Measurements from ENCODE around the gene RBM41.
"Not testable (repeated sequence)": the region's sequence is repeated elsewhere in the genome, so short reads cannot be mapped to it uniquely, and the experiment has no call there.

Gene RBM41

GRCh38 chrX:107118322-107119147, at the start of gene RBM41:
Gene RBM41 (minus strand): TSS chrX:107118822. CDS start chrX:107118773, 49 bp downstream.
- DNase-seq (ENCODE audit: low read depth) = peak; percentile 80

DNA sequence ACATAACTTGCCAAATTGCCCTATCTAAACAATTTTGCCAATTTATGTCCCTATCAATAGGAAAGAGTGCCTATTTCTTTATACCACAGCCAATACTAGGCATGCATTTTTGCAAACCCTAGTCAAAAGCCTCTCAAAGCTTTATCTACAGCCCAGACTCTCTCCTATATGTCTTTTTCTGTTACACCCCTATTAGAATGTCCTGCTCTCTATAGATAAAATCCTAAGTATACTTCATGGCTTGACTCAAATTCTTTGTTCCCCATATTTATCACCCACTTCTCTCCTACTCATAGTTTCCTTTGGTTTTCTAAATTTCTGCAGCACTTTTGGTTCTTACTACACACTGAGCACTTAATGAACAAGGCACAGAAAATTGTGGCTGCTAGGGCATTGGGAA, 49.6 kb upstream of the RBM41 start:
- no peak for DNase-seq (ENCODE audit: low read depth)

- no peak for DNase-seq (ENCODE audit: low read depth)
Measured at GRCh38 chrX:107167163-107167921, 48.7 kb upstream of the RBM41 start.

DNA sequence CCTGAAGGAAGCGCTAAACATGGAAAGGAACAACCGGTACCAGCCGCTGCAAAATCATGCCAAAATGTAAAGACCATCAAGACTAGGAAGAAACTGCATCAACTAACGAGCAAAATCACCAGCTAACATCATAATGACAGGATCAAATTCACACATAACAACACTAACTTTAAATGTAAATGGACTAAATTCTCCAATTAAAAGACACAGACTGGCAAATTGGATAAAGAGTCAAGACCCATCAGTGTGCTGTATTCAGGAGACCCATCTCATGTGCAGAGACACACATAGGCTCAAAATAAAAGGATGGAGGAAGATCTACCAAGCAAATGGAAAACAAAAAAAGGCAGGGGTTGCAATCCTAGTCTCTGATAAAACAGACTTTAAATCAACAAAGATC, 39.0 kb upstream of the RBM41 start:
- DNase-seq (ENCODE audit: low read depth) = not testable (repeated sequence)

DNA sequence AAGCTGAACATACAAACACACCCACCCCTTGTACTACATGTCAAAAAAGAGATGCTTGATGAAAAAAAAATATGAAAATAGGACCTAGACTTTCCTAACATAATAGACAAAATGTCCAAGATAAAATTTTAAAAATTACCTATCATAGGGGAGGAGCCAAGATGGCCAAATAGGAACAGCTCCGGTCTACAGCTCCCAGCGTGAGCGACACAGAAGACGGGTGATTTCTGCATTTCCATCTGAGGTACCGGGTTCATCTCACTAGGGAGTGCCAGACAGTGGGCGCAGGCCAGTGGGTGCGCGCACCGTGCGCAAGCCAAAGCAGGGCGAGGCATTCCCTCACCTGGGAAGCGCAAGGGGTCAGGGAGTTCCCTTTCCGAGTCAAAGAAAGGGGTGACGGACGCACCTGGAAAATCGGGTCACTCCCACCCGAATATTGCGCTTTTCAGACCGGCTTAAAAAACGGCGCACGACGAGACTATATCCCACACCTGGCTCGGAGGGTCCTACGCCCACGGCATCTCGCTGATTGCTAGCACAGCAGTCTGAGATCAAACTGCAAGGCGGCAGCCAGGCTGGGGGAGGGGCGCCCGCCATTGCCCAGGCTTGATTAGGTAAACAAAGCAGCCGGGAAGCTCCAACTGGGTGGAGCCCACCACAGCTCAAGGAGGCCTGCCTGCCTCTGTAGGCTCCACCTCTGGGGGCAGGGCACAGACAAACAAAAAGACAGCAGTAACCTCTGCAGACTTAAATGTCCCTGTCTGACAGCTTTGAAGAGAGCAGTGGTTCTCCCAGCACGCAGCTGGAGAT, 37.2 kb upstream of the RBM41 start:
- not testable (repeated sequence) for DNase-seq (ENCODE audit: low read depth)

DNA sequence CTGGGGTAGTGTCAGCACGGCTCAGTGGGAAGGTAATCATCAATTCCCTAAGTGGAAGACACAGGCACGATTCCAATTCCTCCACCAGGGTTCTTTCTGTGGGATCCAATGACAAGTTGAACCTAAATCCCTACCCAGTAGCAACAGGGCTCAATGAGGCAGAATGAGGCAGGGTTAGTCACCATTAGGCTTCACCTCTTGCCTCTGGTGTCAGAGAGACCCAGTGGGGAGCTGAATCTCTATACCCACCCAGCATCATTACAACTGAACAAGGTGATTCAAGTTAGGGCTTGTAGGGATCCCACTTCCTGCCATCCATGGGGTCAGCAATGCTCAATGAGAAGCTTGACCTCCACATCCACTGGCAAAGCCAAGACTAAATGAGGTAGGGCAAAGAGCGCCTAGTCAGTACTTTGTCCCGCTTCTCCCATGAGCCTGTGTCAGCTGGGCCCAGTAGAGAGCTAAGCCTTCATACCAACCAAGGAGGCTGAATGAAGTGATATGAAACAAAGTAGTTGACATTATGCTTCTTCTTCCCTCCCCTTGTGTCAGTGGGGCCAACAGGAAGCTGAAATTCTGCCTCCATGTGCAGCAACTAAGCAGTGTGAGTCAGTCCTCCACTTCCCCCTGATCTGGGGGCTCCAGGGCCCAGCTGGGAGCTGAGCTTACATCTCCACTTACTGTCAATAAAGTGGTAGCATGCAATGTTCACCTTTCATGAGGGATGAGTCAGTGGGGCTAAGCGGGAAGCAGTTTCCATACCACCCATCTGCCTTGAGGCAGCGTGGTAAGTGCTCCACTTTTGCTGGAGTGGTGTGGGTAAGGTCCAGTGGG, 36.4 kb upstream of the RBM41 start:
- DNase-seq (ENCODE audit: low read depth) = peak; percentile 45

GRCh38 chrX:107153005-107153404, 34.4 kb upstream of the RBM41 start:
- DNase-seq (ENCODE audit: low read depth) = no peak

- peak; percentile 42 for DNase-seq (ENCODE audit: low read depth)
Measured at GRCh38 chrX:107146670-107147069, 28.0 kb upstream of the RBM41 start.

DNA sequence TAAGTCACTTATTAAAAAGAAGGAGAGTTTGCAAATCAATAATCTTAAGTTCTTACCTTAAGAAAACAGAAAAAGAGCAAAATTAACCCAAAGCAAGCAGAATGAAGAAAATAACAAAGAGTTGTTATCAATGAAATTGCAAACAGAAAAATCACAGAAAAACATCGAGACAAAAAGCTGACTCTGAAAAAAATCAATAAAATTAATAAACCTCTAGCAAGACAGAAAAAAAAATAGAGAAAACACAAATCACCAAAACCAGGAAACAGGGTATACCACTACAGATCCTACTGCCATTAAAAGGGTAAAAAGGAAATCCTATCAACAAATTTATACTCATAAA, 17.3 kb upstream of the RBM41 start:
- no peak for DNase-seq (ENCODE audit: low read depth)

- DNase-seq (ENCODE audit: low read depth) = peak; percentile 77
Measured at GRCh38 chrX:107135049-107135964, 16.7 kb upstream of the RBM41 start.

- DNase-seq (ENCODE audit: low read depth) = no peak
Measured at GRCh38 chrX:107123750-107124149, 5.1 kb upstream of the RBM41 start.

DNA sequence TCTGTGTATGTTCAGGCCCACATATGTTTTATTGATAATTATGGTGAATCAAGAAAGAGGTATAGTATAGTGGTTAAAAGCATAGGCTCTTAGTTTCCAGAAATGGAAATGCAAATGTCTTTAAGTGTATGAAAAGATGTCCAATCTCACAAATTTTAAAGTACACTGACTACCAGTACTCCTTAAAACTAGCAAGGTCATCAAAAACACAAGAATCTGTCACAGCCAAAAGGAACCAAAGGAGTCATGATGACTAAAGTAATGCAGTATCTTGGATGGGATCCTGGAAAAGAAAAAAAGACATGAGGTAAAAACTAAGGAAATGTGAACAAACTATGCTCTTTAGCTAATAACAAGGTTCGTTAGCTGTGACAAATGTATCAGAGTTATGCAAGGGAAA, 661 bp upstream of the RBM41 start:
- no peak for DNase-seq (ENCODE audit: low read depth)

DNA sequence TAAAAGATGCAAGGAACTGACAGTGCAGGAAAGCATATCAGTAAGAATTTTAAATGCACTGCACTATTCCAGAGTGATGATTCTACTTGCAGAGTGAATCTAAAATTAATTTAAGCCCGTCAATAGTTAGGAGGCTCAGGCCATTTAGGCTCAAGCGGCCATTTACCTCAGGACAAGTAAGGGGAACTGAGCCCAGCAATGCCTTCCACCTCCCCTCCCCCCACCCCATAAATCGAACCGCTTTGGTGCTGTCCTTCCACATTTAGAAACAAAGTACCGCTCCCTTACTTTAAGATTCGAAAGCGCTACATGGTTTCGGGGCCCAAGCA, 665 bp downstream of the RBM41 start:
- DNase-seq (ENCODE audit: low read depth) = peak; percentile 4

DNA sequence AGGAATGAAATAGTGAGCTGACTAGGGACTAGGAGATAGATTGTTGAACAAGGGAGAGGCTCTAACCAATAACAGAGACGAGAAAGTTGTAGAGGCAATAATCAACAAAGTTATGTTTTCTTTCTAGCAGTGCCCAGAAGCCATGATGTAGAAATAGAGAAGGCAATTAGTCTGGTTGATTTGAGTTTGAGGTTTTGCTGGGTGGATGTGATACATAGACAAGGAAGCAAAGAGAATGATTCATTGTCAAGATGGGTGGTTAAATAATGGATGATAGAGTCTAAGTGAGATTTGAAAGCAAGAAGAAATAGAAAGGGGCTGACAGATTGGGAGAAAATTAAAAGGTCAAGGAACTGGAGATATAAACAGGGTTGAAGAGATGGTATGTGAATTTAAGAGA, 11.2 kb downstream of the RBM41 start:
- peak; percentile 15 for DNase-seq (ENCODE audit: low read depth)

- DNase-seq (ENCODE audit: low read depth) = peak; percentile 13
Measured at GRCh38 chrX:107102980-107103379, 15.6 kb downstream of the RBM41 start.

DNA sequence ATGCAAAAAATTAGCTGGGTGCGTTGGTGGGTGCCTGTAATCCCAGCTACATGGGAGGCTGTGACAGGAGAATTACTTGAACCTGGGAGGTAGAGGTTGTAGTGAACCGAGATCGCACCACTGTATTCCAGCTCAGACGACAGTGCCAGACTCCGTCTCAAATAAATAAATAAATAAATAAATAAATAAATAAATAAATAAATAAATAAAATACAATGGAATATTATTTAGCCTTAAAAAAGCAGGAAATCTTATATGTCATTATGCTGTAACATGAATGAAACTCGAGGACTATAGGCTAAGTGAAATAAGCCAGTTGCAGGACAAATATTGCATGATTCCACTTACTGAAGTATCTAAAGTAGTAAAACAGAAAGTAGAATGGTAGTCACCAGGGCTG, 42.5 kb downstream of the RBM41 start:
- no peak for DNase-seq (ENCODE audit: low read depth)

DNA sequence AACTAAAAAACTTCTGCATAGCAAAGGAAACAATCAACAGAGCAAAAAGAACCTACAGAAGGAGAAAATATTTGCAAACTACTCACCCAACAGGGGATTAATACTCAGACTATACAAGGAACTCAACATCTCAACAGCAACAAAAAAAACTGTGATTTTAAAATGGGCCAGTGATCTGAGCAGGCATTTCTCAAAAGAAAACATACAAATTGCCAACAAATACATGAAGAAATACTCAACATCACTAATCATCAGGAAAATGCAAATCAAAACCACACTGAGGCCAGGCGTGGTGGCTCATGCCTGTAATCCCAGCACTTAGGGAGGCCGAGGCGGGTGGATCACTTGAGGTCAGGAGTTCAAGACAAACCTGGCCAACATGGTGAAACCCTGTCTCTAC, 60.9 kb downstream of the RBM41 start:
- not testable (repeated sequence) for DNase-seq (ENCODE audit: low read depth)

- no peak for DNase-seq (ENCODE audit: low read depth)
Measured at GRCh38 chrX:107054978-107055377, 63.6 kb downstream of the RBM41 start.

DNA sequence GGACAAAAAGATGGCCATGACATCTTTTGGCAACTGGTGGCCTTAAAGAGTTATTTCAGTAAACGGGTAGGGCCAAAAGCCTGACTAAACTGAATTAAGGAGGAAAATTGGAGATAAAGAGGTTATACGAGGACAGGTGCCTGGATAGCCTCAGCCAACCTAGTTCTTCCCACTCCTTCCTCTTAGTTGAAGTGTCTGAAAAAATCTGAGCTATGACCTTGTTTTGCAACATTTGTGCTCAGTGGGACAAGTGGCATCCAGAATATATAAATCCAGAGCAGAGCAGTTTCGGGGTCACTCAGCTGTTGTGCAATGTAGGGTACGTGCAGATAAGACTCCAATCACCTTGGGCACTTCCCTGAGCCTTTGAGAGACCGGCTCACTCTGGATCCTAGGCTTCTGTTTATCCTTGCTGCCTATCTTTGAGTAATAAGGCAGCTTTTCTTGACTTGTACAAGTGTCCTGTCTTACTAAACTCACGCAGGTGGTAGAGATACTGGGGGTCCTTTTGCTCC, 68.4 kb downstream of the RBM41 start:
- DNase-seq (ENCODE audit: low read depth) = no peak

GRCh38 chrX:107047622-107048021, 71.0 kb downstream of the RBM41 start:
- no peak for DNase-seq (ENCODE audit: low read depth)

GRCh38 chrX:107029752-107030151, 88.9 kb downstream of the RBM41 start:
- no peak for DNase-seq (ENCODE audit: low read depth)

Measured in iris pigment epithelial cell (primary cell).